A549 treated with CORT108297 at 1 μM for 4 hours (cell line): ENCODE results near the gene SEC31A. TPM values are rescaled to one million over a fixed set of nuclear protein-coding genes. Genes with fewer than 3 reads are reported as not detected.

ENCODE experiments used
- total RNA-seq: library from RNA; stranded (reverse); fragments of 200-300 nt; extraction: Qiagen RNA extraction; gene quantifications from 5 replicates; pipeline ENCODE4 v1.2.3, GENCODE V29; 2022

Gene SEC31A
- total RNA-seq, result 80.1 to 86.9 TPM (median 85.0 TPM) in 5 replicates

GRCh38 chr4:82890901-82891706, at the start of gene SEC31A:
SEC31A (minus strand) TSS chr4:82891153; CDS start chr4:82881936, 9,217 bp downstream.

GRCh38 chr4:82900411-82901182, 9.6 kb upstream of the SEC31A start, which contains the start of gene THAP9:
THAP9 (plus strand) TSS chr4:82900735; CDS start chr4:82900803, 68 bp downstream.

GRCh38 chr4:82798168-82799005, 92.6 kb downstream of the SEC31A start, which contains the start of gene SCD5:
SCD5 (minus strand) TSS chr4:82798796; CDS start chr4:82798537, 259 bp downstream.

Other genes starting within 250 kb of the SEC31A start
- 6.6 to 8.5 TPM (median 6.9 TPM) in 5 replicates for gene SCD5, start 92.4 kb downstream of the SEC31A start, total RNA-seq
- gene THAP9, start 9.6 kb upstream of the SEC31A start, total RNA-seq, result 1.5 to 2.5 TPM (median 1.8 TPM) in 5 replicates
- gene LIN54, start 119.7 kb upstream of the SEC31A start, total RNA-seq, result 5.0 to 7.1 TPM (median 6.9 TPM) in 5 replicates
- 23.4 to 37.0 TPM (median 24.5 TPM) in 5 replicates for gene COPS4, start 144.0 kb upstream of the SEC31A start, total RNA-seq
- 0.42 to 1.4 TPM (median 0.86 TPM) in 5 replicates for gene PLAC8, start 223.6 kb upstream of the SEC31A start, total RNA-seq